Stimulated activated CD8-positive, alpha-beta memory T cell treated with anti-CD3 and anti-CD28 coated beads, Interleukin-12 subunit alpha, Interleukin-12 subunit beta, amount 100 ng/mL, for 24 hours (primary cell): ENCODE results near the gene ZFAND3.
"Not testable (repeated sequence)": the region's sequence is repeated elsewhere in the genome, so short reads cannot be mapped to it uniquely, and the experiment has no call there.

Experiments used
- DNase-seq: peaks from one replicate; pipeline ENCODE4 v3.0.0-alpha.2; 2020; ENCODE audit errors: extremely low read depth

The ZFAND3 gene

DNA sequence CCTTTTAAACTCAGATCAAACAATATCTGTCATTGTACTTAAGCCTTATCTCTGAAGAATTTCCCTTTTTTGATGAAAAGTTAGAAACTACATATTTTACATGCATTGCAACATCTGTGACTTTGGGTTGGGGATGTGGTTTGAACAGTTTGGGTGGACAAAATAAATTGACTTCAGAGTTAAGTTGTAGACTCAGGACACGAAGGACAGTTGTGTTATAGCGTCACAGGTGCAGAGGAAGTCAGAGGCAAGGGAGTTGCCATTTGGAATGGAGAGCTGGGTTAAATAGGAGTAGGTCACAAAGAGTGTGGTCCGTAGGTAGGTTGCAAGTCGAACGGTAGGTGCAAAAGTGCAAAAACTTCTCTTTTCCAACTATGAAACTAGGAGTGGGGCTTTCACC is 46.0 kb downstream of the ZFAND3 start:
- no peak for DNase-seq

DNA sequence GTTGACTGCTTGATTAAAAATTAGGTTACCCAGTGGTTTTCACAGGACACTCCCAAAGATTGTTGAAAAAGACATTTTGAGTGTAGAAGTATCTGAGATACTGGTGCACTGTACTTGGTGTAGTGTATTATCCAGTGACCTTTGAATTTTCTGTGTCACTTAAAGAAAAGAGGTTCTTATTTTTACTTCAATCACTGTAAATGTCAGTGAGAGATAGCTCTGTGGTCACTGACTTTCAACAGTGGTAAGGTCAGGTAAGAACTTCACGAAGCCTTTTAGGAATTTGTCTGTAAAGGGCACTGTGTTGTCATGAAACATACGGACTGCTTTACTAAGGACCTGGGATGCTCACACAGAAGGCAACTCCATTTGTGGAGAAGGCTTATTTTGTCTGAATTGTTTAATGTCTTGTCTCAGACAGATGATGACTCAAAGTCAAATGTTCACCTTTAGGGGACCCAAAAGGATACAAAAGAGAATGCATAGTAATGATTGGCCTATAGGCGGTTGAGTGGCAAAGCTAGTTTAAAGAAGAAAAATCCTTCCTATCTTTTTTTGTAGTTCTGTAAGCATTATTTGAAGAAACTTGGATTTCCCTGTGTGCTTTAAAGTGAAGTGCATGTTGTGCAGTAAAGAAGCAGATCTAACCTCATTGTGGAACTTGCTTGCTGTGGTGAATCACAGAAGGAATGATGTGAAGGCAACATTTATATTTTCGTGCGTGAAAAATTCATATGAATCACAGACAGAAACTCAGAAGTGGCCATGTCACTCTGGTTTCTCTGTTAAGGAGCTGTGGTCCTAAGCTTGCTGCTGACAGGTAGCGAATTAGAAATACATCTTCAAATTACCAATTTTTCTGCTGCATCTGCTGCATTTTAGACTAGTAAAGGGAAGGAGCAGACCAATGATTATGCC is 47.3 kb downstream of the ZFAND3 start:
- DNase-seq = no peak

DNA sequence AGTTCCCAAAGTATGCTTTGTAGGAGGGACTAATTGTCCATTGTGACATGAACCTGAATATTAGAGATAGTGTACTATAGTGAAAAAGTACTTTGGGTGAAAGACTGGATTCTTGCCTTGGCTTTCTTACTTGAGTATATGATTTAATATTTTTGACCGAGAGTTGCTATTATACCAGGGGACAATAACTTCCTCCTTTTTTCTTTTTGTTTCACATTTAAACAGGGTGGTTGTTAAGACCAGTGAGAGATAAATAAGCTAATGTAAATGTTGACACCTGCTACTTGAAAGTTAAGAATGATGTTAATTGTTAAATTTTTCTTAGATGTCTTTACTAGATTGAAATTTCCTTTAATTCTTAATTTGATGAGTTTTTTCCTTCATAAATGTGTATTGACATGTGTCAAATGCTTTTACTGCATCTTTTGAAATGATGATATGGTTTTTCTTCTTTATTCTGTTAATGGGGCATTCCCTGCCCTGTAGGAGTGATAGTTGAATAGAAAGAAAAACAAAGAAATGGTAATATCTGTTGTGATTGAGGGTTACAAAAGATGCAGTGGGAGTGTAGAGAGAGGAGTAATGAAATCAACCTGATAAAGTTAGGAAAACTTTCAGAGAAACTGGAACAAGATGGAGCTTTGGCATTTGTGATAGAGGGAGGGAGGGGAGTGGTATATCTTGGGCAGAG is 48.4 kb downstream of the ZFAND3 start:
- DNase-seq = no peak

DNA sequence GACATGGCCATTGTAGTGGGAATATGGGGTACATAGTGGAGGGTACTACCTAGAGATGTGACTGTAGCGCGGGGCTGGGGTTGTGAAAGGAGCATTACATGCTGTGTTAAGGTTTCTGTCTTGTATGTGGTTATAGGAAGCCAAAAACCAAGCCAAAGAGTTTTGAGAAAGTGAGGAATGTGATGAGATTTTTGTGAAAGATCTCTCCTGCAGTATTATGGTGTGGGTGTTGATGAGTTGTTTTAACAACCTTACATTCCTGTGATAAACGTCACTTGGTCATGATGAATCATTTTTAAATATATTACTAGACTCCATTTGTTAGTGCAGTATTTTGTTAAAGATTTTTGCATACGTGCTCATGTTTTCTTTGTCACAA is 48.9 kb downstream of the ZFAND3 start:
- DNase-seq = no peak

DNA sequence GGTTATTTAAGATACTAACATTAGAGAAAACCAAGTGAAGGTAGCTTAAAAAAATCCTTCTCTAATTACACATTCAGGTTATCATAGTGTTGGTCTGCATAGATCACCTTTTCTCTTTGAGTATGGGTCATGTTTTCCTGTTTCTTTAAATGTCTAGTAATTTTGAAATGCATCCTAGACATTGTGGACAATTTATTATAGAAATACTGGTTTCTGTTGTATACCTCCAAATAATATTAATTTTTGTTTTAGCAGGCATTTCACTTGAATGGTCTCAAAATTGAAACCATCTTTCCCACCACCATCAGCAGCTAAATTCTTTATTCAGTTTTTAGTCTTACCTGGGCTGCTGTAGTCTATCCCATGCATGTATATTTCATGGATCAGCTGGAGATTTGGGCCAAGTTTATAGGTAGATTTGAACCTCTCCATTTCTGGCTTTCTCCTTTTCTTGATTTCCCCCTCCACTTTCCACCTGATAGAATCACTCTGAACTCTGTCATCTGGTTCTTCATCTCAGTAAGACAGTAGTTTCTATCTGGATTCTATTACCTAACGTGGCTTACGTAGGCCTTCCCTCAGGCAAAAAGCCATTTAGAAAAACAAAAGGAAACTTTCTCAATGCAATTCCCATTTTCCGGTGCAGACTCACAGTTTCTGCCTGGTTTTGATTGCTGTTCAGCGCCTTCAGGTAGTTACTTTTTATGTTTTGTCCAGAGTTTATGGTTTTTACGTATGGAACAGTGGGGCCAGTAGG is 52.3 kb downstream of the ZFAND3 start:
- DNase-seq = no peak

DNA sequence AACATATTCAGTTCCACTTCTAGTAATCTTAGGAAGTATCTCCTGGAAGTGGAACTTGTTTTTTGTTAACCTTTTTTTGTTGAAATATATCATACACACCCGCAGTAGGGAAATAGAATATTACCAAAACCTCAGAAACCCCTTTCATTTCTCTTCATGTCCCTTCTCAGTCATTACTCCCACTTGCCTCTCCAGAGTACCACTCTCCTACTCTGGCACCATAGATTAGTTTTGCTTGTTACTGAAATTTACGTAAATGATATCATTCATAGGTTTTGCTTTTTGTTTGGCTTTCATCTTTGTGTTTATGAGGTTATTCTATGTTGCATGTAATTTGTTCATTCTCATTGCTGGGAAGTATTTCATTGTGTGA is 52.8 kb downstream of the ZFAND3 start:
- DNase-seq = no peak

DNA sequence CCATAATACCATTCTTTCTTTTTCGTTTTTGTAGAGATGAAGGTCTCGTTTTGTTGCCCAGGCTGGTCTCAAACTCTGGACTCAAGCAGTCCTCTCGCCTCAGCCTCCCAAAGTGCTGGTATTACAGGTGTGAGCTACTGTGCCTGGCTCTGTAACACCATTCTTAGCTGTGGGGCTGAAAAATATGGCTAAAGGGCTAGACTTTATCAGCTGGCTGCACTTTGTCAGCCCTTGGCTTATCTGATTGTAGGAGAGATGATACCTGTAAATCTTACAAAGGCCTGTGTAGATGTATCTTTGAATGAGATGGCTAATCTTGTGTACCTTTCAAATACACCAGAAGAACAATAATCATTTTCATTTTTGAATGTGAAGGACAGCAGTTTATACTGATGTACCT is 55.2 kb downstream of the ZFAND3 start:
- no peak for DNase-seq

DNA sequence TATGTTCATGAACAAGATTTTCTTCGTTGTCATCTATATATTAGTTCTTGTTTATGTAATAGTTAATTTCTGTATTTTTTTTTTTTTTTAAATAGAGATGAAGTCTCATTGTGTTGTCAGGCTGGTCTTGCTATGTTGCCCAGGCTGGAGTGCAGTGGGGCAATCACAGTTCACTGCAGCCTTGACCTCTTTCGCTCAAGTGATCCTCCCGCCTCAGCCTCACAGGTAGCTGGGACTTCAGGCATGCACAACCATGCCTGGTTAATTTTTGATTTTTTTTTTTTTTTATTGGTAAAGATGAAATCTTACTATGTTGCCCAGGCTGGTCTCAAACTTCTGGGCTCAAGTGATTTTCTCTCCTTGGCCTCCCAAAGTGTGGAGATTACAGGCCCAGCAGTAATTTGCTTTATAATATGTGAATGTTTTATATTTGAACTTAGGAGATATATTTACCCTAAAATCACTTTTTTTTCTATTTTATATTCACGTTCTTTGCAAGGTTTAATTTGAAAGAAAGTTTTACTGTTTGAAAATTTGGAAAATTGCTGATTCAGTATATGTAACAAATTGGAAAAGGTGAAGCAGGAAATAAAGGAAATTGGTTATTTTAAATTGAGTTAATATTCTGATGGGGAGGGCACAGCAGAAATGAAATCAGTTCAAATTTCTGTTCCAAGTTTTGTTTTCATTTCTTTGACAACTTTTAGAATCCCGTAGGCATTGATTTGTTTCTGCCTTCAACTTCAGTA is 56.2 kb downstream of the ZFAND3 start:
- no peak for DNase-seq

DNA sequence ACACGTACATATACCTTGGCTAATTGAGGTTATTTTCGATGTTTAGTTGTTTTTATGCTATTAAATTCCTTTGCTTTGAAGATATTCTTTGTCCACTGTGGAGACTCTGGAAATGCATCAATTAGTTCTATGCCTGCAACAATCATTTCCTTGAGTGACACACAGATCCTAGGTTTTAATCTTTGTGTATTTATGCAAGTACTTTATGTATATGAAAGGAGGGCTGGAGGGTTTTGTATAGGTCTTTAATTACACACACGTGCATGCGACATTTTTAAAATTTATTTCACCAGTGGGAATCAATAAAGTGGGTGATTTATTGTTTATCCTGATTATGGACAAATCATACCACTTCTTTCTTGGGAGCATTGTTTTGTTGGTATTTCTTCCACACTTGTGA is 57.3 kb downstream of the ZFAND3 start:
- no peak for DNase-seq

DNA sequence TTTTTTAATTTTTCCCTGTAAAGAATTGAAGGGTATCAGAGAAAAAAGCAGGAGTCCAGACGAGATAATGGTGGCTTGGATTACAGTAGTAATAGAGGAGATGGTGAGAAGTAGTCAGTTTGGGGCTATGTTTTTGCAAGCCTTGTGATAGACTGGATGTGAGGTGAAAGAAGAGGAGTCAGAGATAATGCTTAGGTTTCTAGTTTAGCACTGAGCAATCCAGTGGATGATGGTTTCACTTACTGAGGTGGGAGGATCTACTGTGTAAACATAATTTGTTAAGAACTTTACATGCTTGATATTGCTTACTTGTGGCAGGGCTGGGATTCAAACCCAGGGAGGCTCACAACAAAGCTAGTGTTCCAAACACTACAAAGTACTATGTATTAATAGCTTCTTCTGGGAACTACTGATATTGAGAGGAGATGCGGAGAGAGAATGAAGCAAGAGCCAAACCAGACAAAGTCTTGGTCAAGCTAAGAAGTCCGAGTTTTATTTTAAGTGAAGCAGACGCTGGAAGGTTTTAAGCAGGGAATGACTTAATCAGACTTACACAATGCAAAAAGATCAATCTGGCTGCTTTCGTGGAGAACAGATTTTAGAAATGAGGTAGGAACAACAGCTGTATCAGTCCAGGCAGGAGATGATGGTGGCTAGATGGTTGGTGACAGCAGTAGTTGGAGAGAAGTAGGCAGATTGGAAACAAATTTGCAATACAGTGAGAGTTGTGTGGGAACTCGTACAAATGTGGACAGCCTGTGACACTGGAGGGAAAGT is 58.0 kb downstream of the ZFAND3 start:
- DNase-seq = no peak

DNA sequence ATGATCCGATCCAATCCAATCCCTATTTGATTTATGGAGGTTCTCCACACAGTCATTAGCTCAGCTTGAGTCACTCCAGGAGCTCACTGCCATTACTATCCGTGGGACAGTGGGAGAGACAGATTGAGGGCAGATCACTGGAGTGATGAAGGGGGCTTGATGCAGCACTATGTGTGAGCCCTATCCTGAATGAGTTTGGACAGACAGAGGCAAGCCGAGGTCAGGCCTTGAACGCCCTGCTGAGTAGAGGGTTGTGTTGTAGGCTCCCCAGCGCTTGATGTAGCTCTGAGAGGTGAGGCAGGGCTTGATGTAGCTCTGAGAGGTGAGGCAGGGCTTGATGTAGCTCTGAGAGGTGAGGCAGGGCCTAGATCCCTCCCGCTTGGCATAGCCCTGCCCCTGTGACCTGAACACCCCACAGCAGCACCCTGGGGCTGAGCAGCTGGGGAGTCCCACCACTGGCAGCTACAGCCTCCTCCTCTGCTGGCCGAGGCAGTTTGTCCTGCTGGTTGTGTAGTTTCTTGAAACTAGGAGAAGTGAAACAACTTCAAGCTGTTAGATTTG is 58.7 kb downstream of the ZFAND3 start:
- DNase-seq = no peak

DNA sequence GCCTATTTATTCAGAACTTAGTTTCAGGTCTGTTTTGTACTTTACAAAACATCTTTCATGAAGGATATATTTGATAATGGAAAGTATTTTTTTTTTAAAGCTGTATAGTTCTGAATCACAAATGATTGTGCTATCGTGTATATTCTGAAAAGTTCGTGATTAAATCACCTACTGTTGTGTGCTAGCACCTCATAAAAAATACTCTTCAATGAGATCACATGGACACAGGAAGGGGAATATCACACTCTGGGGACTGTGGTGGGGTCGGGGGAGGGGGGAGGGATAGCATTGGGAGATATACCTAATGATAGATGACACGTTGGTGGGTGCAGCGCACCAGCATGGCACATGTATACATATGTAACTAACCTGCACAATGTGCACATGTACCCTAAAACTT is 61.1 kb downstream of the ZFAND3 start:
- not testable (repeated sequence) for DNase-seq

DNA sequence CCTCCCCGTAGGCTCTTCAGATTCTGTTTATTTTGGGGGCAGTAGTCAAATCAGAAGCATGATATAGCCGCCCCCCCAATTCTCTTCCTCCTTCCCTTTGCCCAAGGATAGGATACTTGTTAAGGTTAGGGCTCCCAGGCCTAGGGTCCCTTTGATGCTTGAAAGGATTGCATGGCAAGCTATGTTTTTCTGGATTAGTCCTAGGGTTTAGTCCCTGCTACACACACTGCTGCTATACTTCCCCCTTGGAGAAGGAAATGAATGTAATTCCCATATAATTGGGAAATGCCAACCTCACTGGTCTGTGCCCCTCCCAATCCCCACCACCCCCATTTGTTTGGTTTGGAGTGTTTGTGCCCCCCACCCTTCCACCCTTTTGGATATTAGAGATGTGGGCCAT is 62.8 kb downstream of the ZFAND3 start:
- no peak for DNase-seq

DNA sequence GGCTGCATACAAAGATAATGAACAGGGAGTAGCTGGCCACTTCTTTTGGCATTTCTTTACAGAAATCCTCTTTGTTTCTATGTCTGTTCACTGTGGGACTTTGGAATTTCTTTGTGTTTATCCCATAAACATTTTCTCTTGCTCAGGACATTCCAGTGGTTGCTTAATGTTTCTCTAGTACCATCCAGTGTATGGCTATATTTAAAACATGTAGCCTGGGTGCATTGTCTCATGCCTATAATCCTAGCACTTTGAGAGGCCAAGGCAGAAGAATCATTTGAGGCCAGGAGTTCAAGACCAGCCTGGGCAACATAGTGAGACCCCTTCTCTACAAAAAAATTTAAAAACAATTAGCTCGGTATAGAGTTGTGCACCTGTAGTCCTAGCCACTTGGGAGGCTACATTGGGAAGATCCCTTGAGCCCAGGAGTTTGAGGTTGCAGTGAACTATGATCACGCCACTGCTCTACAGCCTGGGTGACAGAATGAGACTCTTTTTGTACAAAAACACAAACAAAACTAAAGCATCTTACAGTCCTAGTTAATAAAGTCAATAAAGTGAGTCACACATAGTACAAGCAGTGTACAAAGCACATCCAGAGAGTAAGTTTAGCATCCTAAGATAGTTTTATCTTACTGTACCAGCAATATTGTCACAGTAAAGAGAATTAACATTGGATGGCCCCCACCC is 63.3 kb downstream of the ZFAND3 start:
- DNase-seq = no peak

DNA sequence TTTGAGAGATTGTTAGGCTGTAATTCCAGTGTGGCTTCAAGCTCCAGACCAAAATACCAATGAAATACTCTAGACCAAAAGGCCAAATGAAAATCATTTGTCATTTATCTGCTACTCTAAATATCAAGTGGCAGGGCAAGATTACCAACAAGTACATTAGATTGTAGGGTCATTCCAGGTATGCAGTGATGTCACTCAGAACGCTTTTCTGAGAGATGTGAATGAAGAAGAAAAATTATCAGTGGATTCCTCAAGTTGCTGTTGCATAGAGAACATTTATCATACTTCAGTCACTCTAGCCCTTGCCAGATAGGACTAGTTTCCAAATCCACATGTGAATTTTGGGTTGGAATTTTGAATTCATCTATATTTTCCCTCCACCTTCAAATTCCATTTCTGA is 65.0 kb downstream of the ZFAND3 start:
- no peak for DNase-seq

DNA sequence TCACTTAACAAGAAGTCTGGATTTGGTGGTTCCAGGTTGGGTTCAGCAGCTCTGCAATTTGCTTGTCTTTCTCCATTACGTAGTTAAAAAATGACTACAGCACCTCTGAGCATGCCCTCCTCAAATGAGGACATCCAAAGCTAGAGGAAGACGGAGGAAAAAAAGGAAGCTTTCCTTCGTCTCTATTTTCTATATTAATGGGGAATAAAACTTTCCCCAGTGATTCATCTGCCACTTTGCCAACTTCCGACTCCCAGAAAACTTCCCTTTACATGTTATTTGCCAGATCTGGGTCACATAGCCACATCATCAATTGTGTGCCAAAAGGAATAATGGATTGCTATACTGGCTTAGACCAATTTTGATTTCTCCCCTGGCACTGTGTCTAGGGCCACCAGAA is 69.5 kb downstream of the ZFAND3 start:
- no peak for DNase-seq

DNA sequence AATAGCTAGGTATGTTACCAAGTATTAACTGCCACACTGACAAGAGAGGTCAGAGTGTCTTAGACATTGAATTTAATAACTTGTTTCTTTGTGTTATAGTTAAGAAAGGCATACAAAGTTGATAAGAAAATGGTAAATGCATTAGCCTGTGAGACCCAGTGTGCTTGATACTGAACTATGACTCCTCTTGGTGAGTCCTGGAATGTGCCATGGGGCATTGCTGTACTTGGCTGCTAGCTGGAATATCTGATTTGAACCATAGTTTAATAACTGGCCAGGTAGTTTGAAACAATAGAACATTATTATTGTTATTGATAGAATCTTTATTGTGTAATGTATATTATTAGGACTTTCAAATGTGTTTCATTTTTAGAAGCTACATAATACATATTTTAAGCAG is 70.0 kb downstream of the ZFAND3 start:
- DNase-seq = no peak

DNA sequence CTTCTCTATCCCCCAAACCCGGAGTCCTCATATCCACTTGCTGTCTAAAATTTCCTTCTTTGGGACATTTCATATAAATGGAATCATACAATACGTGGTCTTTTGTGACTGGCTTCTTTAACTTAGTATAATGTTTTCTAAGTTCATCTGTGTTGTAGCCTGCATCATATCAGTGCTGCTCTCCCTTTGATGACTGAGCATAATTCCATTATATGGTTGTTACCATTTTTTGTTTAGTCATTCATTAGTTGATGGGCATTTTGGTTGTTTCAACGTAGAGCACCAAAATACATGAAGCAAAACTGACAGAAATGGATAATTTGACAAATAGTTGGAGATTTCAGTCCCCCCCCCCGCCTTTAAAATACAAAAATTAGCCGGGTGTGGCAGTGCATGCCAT is 71.5 kb downstream of the ZFAND3 start:
- DNase-seq = no peak

DNA sequence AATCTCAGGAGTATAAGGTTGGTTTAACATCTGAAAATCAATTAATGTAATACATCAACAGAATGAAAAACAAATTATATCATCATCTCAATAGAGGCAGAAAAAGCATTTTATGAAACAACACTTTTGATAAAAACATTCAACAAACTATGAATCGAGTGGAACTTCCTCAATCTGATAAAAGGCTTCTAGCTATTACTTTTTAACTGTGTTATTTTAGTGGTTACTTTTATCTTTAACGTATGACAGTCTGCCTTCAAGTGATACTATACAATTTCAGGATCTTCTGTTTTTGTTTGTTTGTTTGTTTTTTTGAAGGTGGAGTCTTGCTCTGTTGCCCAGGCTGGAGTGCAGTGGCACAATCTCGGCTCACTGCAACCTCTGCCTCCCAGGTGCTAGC is 73.7 kb downstream of the ZFAND3 start:
- DNase-seq = no peak

DNA sequence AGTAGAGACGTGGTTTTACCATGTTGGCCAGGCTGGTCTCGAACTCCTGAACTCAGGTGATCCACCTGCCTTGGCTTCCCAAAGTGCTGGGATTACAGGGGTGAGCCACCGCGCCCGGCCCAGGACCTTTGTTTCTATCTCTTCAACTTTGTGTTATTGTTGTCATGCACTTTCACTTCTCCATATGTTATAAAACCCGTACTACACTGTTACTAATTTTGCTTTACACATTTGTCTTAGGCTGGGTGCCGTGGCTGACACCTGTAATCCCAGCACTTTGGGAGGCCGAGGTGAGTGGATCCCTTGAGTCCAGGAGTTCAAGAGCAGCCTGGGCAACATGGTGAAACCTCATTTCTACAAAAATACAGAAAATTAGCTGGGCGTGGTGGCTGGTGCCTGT is 74.2 kb downstream of the ZFAND3 start:
- DNase-seq = not testable (repeated sequence)
